ENCODE results near the gene LGR4. TPM values are rescaled to one million over a fixed set of nuclear protein-coding genes. Genes with fewer than 3 reads are reported as not detected.

Gene LGR4
- total and polyA plus RNA-seq, 2 of the 13 experiments (the other 11 are each of a cell fraction or from before 2014, with no cell fraction given) = 42.1 to 68.7 TPM

DNA sequence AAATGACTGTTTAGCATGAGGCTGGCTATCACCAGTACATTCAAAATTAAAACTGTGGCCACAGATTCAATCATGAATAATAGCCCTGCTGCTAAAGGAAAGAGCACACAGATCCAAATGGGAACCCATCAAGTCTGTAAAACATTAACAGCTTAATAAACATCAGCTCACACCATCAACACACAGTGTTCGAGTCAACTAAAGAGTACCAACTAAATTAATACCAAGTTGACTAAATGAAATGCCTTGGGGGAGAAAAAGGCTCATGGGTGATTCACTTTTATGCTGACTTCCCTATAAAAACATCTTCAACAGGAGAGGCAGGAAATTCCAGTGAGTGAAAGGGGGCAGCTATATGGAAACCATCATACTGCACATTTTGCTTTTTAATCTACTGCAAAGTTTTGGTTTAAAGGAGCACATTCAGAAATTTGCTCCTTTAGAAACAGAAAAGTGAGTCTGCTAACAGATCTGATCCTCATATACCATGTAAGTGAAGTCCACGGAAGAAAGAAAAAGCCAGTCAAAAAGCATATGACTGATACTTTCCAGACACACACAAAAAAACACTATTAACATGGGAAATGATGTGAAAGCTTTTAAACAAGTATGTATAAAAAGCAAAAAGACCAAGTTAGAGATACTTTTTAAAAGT, 16.3 kb downstream of the LGR4 start (continued):
- TF ChIP-seq GATAD1 (CRISPR knock-in tag; IDR thresholded peaks at IDR 0.05) (no peak), FOXA1 (IDR thresholded peaks at IDR 0.05) (no peak), FOXA1 (CRISPR knock-in tag; IDR thresholded peaks at IDR 0.05) (0 out of 2 replicates have a peak, but pooled peaks have one; percentile 27), ZSCAN30 (CRISPR knock-in tag; IDR thresholded peaks at IDR 0.05) (no peak), ZEB1 (IDR thresholded peaks at IDR 0.05; ENCODE audit: insufficient replicate concordance, low read depth) (no peak), NRL (CRISPR knock-in tag; IDR thresholded peaks at IDR 0.05; ENCODE audit: borderline replicate concordance) (no peak), TBX3 (IDR thresholded peaks at IDR 0.05; ENCODE audit: borderline replicate concordance) (no peak), ISX (CRISPR knock-in tag; conservative IDR thresholded peaks at IDR 0.05) (no peak)
- TF ChIP-seq, protein P1, sequence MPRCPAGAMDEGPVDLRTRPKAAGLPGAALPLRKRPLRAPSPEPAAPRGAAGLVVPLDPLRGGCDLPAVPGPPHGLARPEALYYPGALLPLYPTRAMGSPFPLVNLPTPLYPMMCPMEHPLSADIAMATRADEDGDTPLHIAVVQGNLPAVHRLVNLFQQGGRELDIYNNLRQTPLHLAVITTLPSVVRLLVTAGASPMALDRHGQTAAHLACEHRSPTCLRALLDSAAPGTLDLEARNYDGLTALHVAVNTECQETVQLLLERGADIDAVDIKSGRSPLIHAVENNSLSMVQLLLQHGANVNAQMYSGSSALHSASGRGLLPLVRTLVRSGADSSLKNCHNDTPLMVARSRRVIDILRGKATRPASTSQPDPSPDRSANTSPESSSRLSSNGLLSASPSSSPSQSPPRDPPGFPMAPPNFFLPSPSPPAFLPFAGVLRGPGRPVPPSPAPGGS (CRISPR knock-in tag; IDR thresholded peaks at IDR 0.05) = no peak
- TF ChIP-seq, protein P2, sequence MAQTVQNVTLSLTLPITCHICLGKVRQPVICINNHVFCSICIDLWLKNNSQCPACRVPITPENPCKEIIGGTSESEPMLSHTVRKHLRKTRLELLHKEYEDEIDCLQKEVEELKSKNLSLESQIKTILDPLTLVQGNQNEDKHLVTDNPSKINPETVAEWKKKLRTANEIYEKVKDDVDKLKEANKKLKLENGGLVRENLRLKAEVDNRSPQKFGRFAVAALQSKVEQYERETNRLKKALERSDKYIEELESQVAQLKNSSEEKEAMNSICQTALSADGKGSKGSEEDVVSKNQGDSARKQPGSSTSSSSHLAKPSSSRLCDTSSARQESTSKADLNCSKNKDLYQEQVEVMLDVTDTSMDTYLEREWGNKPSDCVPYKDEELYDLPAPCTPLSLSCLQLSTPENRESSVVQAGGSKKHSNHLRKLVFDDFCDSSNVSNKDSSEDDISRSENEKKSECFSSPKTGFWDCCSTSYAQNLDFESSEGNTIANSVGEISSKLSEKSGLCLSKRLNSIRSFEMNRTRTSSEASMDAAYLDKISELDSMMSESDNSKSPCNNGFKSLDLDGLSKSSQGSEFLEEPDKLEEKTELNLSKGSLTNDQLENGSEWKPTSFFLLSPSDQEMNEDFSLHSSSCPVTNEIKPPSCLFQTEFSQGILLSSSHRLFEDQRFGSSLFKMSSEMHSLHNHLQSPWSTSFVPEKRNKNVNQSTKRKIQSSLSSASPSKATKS (CRISPR knock-in tag; IDR thresholded peaks at IDR 0.05) = no peak
- TF ChIP-seq, protein P3, sequence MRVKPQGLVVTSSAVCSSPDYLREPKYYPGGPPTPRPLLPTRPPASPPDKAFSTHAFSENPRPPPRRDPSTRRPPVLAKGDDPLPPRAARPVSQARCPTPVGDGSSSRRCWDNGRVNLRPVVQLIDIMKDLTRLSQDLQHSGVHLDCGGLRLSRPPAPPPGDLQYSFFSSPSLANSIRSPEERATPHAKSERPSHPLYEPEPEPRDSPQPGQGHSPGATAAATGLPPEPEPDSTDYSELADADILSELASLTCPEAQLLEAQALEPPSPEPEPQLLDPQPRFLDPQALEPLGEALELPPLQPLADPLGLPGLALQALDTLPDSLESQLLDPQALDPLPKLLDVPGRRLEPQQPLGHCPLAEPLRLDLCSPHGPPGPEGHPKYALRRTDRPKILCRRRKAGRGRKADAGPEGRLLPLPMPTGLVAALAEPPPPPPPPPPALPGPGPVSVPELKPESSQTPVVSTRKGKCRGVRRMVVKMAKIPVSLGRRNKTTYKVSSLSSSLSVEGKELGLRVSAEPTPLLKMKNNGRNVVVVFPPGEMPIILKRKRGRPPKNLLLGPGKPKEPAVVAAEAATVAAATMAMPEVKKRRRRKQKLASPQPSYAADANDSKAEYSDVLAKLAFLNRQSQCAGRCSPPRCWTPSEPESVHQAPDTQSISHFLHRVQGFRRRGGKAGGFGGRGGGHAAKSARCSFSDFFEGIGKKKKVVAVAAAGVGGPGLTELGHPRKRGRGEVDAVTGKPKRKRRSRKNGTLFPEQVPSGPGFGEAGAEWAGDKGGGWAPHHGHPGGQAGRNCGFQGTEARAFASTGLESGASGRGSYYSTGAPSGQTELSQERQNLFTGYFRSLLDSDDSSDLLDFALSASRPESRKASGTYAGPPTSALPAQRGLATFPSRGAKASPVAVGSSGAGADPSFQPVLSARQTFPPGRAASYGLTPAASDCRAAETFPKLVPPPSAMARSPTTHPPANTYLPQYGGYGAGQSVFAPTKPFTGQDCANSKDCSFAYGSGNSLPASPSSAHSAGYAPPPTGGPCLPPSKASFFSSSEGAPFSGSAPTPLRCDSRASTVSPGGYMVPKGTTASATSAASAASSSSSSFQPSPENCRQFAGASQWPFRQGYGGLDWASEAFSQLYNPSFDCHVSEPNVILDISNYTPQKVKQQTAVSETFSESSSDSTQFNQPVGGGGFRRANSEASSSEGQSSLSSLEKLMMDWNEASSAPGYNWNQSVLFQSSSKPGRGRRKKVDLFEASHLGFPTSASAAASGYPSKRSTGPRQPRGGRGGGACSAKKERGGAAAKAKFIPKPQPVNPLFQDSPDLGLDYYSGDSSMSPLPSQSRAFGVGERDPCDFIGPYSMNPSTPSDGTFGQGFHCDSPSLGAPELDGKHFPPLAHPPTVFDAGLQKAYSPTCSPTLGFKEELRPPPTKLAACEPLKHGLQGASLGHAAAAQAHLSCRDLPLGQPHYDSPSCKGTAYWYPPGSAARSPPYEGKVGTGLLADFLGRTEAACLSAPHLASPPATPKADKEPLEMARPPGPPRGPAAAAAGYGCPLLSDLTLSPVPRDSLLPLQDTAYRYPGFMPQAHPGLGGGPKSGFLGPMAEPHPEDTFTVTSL (CRISPR knock-in tag; IDR thresholded peaks at IDR 0.05; ENCODE audit: borderline replicate concordance) = peak; percentile 19; the same call in 1 of the 2 replicates
- TF ChIP-seq, protein P4, sequence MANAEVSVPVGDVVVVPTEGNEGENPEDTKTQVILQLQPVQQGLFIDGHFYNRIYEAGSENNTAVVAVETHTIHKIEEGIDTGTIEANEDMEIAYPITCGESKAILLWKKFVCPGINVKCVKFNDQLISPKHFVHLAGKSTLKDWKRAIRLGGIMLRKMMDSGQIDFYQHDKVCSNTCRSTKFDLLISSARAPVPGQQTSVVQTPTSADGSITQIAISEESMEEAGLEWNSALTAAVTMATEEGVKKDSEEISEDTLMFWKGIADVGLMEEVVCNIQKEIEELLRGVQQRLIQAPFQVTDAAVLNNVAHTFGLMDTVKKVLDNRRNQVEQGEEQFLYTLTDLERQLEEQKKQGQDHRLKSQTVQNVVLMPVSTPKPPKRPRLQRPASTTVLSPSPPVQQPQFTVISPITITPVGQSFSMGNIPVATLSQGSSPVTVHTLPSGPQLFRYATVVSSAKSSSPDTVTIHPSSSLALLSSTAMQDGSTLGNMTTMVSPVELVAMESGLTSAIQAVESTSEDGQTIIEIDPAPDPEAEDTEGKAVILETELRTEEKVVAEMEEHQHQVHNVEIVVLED (CRISPR knock-in tag; IDR thresholded peaks at IDR 0.05; ENCODE audit: borderline replicate concordance) = no peak
- TF ChIP-seq, protein P5, sequence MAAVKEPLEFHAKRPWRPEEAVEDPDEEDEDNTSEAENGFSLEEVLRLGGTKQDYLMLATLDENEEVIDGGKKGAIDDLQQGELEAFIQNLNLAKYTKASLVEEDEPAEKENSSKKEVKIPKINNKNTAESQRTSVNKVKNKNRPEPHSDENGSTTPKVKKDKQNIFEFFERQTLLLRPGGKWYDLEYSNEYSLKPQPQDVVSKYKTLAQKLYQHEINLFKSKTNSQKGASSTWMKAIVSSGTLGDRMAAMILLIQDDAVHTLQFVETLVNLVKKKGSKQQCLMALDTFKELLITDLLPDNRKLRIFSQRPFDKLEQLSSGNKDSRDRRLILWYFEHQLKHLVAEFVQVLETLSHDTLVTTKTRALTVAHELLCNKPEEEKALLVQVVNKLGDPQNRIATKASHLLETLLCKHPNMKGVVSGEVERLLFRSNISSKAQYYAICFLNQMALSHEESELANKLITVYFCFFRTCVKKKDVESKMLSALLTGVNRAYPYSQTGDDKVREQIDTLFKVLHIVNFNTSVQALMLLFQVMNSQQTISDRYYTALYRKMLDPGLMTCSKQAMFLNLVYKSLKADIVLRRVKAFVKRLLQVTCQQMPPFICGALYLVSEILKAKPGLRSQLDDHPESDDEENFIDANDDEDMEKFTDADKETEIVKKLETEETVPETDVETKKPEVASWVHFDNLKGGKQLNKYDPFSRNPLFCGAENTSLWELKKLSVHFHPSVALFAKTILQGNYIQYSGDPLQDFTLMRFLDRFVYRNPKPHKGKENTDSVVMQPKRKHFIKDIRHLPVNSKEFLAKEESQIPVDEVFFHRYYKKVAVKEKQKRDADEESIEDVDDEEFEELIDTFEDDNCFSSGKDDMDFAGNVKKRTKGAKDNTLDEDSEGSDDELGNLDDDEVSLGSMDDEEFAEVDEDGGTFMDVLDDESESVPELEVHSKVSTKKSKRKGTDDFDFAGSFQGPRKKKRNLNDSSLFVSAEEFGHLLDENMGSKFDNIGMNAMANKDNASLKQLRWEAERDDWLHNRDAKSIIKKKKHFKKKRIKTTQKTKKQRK (IDR thresholded peaks at IDR 0.05; ENCODE audit: low read length) = no peak

All from HepG2 (cell line).